Hepatocyte (in vitro differentiated cells): ENCODE results near the gene CARD9.

Experiments
- EZH2 ChIP-seq: fragments of 200-600 bp; sonication (generic); IDR thresholded peaks from 2 replicates; pipeline ENCODE4 v1.6.1; 2016; ENCODE audit warnings: antibody characterized with exemption, mild to moderate bottlenecking, borderline replicate concordance
- EZH2phosphoT487 ChIP-seq: fragments of 200-600 bp; sonication (generic); IDR thresholded peaks from one replicate; pipeline ENCODE4 v1.6.1; 2018; ENCODE audit warnings: antibody characterized with exemption, mild to moderate bottlenecking, low read depth, moderate library complexity; ENCODE audit not compliant: unreplicated experiment, severe bottlenecking
- TF ChIP-seq, protein P1 (sequence below): fragments of 200-600 bp; sonication (generic); IDR thresholded peaks from 2 replicates; pipeline ENCODE4 v1.5.1; 2016; ENCODE audit warnings: antibody characterized with exemption, mild to moderate bottlenecking; ENCODE audit not compliant: poor library complexity

DNA sequence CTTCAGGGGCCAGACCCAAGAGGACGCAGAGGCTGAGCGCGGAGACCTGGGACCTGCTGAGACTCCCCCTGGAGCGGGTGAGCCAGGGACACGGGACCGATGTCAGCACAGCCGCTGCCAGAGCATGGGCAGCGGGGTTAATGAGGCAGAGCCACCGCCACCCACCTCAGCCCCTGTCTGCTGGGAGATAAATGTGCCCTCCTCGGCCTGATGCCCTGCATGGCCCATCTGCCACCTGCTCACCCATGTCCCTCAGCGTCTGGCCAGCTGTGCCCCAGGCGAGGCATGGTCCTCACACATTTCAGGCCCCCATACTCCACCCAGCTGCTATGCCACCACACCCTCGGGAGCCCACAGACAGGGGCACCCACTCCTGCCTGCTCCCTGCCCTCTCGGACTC, 24.8 kb downstream of the CARD9 start:
- TF ChIP-seq, protein P1, sequence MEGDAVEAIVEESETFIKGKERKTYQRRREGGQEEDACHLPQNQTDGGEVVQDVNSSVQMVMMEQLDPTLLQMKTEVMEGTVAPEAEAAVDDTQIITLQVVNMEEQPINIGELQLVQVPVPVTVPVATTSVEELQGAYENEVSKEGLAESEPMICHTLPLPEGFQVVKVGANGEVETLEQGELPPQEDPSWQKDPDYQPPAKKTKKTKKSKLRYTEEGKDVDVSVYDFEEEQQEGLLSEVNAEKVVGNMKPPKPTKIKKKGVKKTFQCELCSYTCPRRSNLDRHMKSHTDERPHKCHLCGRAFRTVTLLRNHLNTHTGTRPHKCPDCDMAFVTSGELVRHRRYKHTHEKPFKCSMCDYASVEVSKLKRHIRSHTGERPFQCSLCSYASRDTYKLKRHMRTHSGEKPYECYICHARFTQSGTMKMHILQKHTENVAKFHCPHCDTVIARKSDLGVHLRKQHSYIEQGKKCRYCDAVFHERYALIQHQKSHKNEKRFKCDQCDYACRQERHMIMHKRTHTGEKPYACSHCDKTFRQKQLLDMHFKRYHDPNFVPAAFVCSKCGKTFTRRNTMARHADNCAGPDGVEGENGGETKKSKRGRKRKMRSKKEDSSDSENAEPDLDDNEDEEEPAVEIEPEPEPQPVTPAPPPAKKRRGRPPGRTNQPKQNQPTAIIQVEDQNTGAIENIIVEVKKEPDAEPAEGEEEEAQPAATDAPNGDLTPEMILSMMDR, result no peak
- TF ChIP-seq EZH2, result no peak
- TF ChIP-seq EZH2phosphoT487, result no peak
